ENCODE results near the gene RPL7A.

- TF ChIP-seq EZH2 (IDR thresholded peaks at IDR 0.05; ENCODE audit: borderline replicate concordance, low read depth, low read length, poor library complexity, severe bottlenecking): no peak
- TF ChIP-seq CTCF (conservative IDR thresholded peaks at IDR 0.05; ENCODE audit: low read depth, low read length): no peak
These were observed 35.4 kb downstream of the RPL7A start for GRCh38 chr9:133383438-133383837.
